DND-41 (cell line): Measurements from ENCODE around the gene RBFOX2.
"Not testable (repeated sequence)": the region's sequence is repeated elsewhere in the genome, so short reads cannot be mapped to it uniquely, and the experiment has no call there.

Experiments used
- ATAC-seq: fragments of 200-7000 bp; cut with Tn5 transposase; 3 replicates; pipeline ENCODE4 v1.9.1; 2021; ENCODE audit warnings: low read depth; ENCODE audit not compliant: insufficient read depth
- DNase-seq: peaks from one replicate; pipeline ENCODE4 v3.0.0-alpha.2; 2020
- H2AFZ ChIP-seq: 2 replicates; pipeline ENCODE4 v1.6.0; 2012; ENCODE audit warnings: low read depth, low read length
- H3K27ac ChIP-seq: 2 replicates; pipeline ENCODE4 v1.5.1; 2012; ENCODE audit warnings: low read length, inconsistent platforms
- H3K27me3 ChIP-seq: fragments of 200-600 bp; sonication (generic); 2 replicates; pipeline ENCODE4 v1.6.0; 2012; ENCODE audit warnings: low read length, mild to moderate bottlenecking, inconsistent platforms; ENCODE audit not compliant: insufficient read depth, poor library complexity
- H3K36me3 ChIP-seq: 2 replicates; pipeline ENCODE4 v1.5.1; 2012; ENCODE audit warnings: low read length, inconsistent platforms; ENCODE audit not compliant: insufficient read depth
- H3K4me1 ChIP-seq: 2 replicates; pipeline ENCODE4 v1.5.1; 2012; ENCODE audit warnings: mild to moderate bottlenecking, low read length; ENCODE audit not compliant: insufficient read depth
- H3K4me2 ChIP-seq: 2 replicates; pipeline ENCODE4 v1.6.0; 2012; ENCODE audit warnings: mild to moderate bottlenecking, moderate library complexity, low read length, inconsistent platforms; ENCODE audit not compliant: insufficient read depth
- H3K4me3 ChIP-seq, 2 experiments: fragments of 200-600 bp in 1 of 2; shearing (Covaris generic) in 1 of 2; 2 replicates each; pipeline ENCODE4 v1.5.1; 2012 to 2016; ENCODE audit warnings: inconsistent platforms in 2 of 2, low read length in 2 of 2, mild to moderate bottlenecking in 2 of 2, low read depth in 1 of 2, moderate library complexity in 1 of 2
- H3K79me2 ChIP-seq: 2 replicates; pipeline ENCODE4 v1.6.0; 2012; ENCODE audit warnings: low read length, inconsistent platforms; ENCODE audit not compliant: insufficient read depth
- H3K9ac ChIP-seq: 2 replicates; pipeline ENCODE4 v1.6.0; 2012; ENCODE audit warnings: low read depth, mild to moderate bottlenecking, inconsistent platforms, low read length, moderate library complexity
- H3K9me3 ChIP-seq: 2 replicates; pipeline ENCODE4 v1.5.1; 2012; ENCODE audit warnings: low read length, moderate library complexity, mild to moderate bottlenecking, inconsistent platforms; ENCODE audit not compliant: insufficient read depth, severe bottlenecking
- H4K20me1 ChIP-seq: 2 replicates; pipeline ENCODE4 v1.6.0; 2012; ENCODE audit warnings: low read length; ENCODE audit not compliant: insufficient read depth
- EZH2 ChIP-seq: IDR thresholded peaks from 3 replicates; pipeline ENCODE4 v1.6.1; 2012; ENCODE audit warnings: borderline replicate concordance, low read depth, mild to moderate bottlenecking, moderate library complexity, low read length, inconsistent platforms; ENCODE audit not compliant: severe bottlenecking
- TF ChIP-seq, protein P1 (sequence below): IDR thresholded peaks from 2 replicates; pipeline ENCODE4 v1.5.1; 2012; ENCODE audit warnings: borderline replicate concordance, low read length, moderate library complexity, mild to moderate bottlenecking; ENCODE audit not compliant: poor library complexity, severe bottlenecking; ENCODE audit errors: extremely low read depth

RBFOX2 gene

GRCh38 chr22:36049678-36049997, 21.0 kb upstream of the RBFOX2 start:
- H3K9me3 ChIP-seq = no peaks in the 10 kb centered on the region
- TF ChIP-seq EZH2 = no peak
- TF ChIP-seq, protein P1, sequence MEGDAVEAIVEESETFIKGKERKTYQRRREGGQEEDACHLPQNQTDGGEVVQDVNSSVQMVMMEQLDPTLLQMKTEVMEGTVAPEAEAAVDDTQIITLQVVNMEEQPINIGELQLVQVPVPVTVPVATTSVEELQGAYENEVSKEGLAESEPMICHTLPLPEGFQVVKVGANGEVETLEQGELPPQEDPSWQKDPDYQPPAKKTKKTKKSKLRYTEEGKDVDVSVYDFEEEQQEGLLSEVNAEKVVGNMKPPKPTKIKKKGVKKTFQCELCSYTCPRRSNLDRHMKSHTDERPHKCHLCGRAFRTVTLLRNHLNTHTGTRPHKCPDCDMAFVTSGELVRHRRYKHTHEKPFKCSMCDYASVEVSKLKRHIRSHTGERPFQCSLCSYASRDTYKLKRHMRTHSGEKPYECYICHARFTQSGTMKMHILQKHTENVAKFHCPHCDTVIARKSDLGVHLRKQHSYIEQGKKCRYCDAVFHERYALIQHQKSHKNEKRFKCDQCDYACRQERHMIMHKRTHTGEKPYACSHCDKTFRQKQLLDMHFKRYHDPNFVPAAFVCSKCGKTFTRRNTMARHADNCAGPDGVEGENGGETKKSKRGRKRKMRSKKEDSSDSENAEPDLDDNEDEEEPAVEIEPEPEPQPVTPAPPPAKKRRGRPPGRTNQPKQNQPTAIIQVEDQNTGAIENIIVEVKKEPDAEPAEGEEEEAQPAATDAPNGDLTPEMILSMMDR = no peak
- no peak overlapping the region for H3K4me2 ChIP-seq
- H3K4me1 ChIP-seq = peaks cover 8% of the 10 kb centered on the region
- DNase-seq (no peak), ATAC-seq (no peak)
- H2AFZ ChIP-seq = no peak overlapping the region
- no peaks in the 10 kb centered on the region for H3K79me2 ChIP-seq
- no peak overlapping the region for H3K4me3 ChIP-seq
- H3K27ac ChIP-seq = no peak overlapping the region
- no peak overlapping the region for H3K9ac ChIP-seq
- H3K36me3 ChIP-seq = no peaks in the 10 kb centered on the region
- H3K27me3 ChIP-seq = no peaks in the 10 kb centered on the region
- H4K20me1 ChIP-seq = no peaks in the 10 kb centered on the region

- Histone ChIP-seq H3K27me3 (no peaks in the 10 kb centered on the region), H3K79me2 (no peaks in the 10 kb centered on the region), H3K4me1 (peaks cover 8% of the 10 kb centered on the region), H3K9ac (no peak overlapping the region), H3K4me3 (no peak overlapping the region), H3K4me2 (no peak overlapping the region), H4K20me1 (no peaks in the 10 kb centered on the region), H3K9me3 (no peaks in the 10 kb centered on the region), H3K36me3 (no peaks in the 10 kb centered on the region), H2AFZ (no peak overlapping the region), H3K27ac (no peak overlapping the region)
- TF ChIP-seq, protein P1 = no peak
- no peak for TF ChIP-seq EZH2
- no peak for DNase-seq
- no peak for ATAC-seq
Measured at GRCh38 chr22:36048911-36049677, 20.5 kb upstream of the RBFOX2 start.

DNA sequence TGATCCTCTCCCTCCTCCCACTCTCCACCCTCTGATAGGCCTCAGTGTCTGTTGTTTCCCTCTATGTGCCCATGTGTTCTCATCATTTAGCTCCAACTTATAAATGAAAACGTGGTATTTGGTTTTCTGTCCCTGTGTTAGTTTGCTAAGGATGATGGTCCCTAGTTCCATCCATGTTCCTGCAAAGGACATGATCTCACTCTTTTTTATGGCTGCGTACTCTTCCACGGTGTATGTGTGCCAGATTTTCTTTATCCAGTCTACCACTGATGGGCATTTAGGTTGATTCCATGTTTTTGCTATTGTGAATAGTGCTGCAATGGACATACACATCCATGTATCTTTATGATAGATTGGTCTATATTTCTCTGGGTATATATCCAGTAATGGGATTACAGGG, 15.9 kb upstream of the RBFOX2 start:
- not testable (repeated sequence) for H3K9me3 ChIP-seq

DNA sequence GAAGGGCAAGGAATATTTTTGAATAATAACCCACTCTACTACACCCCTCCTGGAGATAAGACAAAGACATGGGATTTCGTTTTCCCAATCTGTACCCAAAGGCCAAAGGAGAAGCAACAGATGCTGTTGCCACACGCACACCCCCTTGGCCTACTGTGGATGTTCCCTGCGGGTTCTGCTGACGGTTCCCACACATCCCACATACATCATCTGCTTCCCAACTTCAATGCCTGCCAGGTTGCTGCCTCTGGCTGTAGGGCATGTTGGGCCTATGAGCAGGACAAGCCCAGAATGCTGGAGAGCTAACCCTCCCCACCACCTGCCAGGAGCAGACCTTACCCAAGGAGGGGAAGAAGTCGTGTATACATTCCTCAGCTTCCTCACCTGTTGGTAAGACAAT, 13.6 kb upstream of the RBFOX2 start:
- Histone ChIP-seq H3K9ac (no peak overlapping the region), H3K27me3 (peaks cover 8% of the 10 kb centered on the region), H3K36me3 (no peaks in the 10 kb centered on the region), H3K9me3 (no peaks in the 10 kb centered on the region), H3K4me1 (no peaks in the 10 kb centered on the region), H4K20me1 (no peaks in the 10 kb centered on the region), H3K4me2 (no peak overlapping the region), H2AFZ (no peak overlapping the region), H3K4me3 (no peak overlapping the region), H3K79me2 (no peaks in the 10 kb centered on the region), H3K27ac (no peak overlapping the region)
- TF ChIP-seq, protein P1 = no peak
- no peak for TF ChIP-seq EZH2
- no peak for ATAC-seq
- DNase-seq = no peak

More for the DNA sequence above, 15.9 kb upstream of the RBFOX2 start:
- H3K4me3 ChIP-seq, H3K4me2 ChIP-seq, H3K27me3 ChIP-seq, H3K4me1 ChIP-seq, H3K36me3 ChIP-seq, H3K27ac ChIP-seq, H4K20me1 ChIP-seq, H2AFZ ChIP-seq, ATAC-seq, H3K79me2 ChIP-seq, DNase-seq, H3K9ac ChIP-seq: not testable (repeated sequence)
